Measurements from ENCODE around the gene FAM83C.

DNA sequence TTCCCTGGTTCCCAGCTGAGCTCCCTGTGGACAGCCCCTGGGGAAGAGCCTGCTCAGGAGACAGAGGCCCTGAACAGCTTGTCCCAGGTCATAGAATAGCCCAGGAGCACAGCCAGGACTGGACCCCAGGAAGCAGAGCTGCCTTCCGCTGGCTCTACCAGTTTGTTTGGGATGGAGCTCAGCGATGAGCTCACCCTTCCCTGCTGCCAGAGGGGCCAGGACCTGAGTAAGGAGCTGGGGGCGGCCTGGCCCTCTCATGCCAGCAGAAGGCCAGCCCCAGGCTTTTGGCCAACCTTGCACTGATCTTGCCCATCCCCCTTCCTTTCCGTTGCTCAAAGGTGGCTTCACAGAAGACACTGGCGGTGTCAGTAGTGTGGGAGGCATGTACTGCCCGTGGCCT, 31.8 kb downstream of the FAM83C start:
- TF ChIP-seq CTCF (IDR thresholded peaks at IDR 0.05 in 2 of 3, conservative IDR thresholded peaks at IDR 0.05 in 1 of 3; ENCODE audit: borderline replicate concordance in 1 of 3, insufficient read depth in 1 of 3, low read depth in 2 of 3, low read length in 2 of 3), result no peak
- TF ChIP-seq, protein P1, sequence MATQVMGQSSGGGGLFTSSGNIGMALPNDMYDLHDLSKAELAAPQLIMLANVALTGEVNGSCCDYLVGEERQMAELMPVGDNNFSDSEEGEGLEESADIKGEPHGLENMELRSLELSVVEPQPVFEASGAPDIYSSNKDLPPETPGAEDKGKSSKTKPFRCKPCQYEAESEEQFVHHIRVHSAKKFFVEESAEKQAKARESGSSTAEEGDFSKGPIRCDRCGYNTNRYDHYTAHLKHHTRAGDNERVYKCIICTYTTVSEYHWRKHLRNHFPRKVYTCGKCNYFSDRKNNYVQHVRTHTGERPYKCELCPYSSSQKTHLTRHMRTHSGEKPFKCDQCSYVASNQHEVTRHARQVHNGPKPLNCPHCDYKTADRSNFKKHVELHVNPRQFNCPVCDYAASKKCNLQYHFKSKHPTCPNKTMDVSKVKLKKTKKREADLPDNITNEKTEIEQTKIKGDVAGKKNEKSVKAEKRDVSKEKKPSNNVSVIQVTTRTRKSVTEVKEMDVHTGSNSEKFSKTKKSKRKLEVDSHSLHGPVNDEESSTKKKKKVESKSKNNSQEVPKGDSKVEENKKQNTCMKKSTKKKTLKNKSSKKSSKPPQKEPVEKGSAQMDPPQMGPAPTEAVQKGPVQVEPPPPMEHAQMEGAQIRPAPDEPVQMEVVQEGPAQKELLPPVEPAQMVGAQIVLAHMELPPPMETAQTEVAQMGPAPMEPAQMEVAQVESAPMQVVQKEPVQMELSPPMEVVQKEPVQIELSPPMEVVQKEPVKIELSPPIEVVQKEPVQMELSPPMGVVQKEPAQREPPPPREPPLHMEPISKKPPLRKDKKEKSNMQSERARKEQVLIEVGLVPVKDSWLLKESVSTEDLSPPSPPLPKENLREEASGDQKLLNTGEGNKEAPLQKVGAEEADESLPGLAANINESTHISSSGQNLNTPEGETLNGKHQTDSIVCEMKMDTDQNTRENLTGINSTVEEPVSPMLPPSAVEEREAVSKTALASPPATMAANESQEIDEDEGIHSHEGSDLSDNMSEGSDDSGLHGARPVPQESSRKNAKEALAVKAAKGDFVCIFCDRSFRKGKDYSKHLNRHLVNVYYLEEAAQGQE (IDR thresholded peaks at IDR 0.05; ENCODE audit: low read depth), result no peak
- no peak for TF ChIP-seq POLR2A (IDR thresholded peaks at IDR 0.05; ENCODE audit: borderline replicate concordance, extremely low read depth, insufficient read depth, insufficient read length)
- no peak for TF ChIP-seq EZH2 (IDR thresholded peaks at IDR 0.05)
